HG03139 (cell line): ENCODE results near the gene CACNA1D.
"Not testable (repeated sequence)": the region's sequence is repeated elsewhere in the genome, so short reads cannot be mapped to it uniquely, and the experiment has no call there.

Source experiments
- ATAC-seq: cut with Tn5 transposase; IDR thresholded peaks from one replicate; pipeline ENCODE4 v1.9.1; 2021; ENCODE audit not compliant: unreplicated experiment

CACNA1D gene

DNA sequence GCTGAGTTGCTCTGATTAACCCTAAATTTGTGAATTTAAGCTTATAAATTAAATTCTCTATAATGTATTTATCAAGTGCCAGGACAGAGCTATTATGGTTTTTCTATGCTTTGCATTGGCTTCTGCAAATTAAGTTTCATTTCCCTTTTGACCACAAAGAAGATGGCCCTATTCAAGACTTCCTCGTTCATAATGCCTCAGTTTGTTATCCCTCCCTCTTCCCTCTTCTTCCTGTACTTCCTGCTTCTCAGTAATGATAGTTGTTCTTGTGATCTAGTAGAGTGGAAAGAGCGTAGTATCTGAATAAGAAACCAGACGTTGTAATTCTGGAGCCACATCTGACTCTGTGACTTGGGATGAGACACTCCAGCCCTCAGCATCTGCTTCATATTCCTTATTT lies 118.7 kb downstream of the CACNA1D start:
- no peak for ATAC-seq

DNA sequence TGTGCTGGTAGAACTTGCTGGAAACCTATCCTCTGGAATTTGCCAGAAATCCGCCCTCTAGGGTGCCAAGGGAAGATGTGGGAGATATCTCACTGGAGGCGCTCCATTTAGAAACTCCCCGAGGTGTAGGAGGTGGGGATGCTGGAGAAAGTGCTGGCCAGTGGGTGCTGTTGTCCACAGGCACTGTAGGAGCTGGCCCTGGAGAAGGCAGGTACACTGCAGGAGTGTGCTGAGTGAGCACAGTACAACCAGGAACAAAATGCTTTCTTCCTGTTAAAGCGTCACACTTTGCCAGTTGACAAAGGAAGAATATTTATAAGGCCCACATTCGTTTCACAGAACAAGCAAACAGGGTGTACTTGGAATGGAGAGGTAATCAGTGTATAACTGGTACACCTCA lies 119.9 kb downstream of the CACNA1D start:
- ATAC-seq: no peak

DNA sequence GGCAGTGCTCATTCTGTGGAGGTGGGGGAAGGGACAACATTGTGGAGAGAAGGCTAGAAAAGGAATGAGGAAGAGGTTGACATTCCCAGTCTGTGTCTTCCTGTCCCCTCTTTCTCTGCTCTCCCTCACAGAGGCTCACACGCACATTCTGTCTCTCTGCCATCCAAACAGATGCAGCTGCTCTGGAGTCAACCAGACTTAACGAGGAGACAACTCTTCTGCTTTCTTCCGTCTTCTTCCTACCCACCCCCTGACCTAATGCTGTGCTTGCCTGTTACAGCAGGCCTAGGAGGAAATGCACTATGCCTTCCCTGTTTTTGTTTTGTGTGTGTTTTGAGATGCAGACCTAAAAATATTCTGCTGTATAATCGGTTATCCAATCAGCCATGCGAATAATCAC lies 121.9 kb downstream of the CACNA1D start:
- no peak for ATAC-seq

DNA sequence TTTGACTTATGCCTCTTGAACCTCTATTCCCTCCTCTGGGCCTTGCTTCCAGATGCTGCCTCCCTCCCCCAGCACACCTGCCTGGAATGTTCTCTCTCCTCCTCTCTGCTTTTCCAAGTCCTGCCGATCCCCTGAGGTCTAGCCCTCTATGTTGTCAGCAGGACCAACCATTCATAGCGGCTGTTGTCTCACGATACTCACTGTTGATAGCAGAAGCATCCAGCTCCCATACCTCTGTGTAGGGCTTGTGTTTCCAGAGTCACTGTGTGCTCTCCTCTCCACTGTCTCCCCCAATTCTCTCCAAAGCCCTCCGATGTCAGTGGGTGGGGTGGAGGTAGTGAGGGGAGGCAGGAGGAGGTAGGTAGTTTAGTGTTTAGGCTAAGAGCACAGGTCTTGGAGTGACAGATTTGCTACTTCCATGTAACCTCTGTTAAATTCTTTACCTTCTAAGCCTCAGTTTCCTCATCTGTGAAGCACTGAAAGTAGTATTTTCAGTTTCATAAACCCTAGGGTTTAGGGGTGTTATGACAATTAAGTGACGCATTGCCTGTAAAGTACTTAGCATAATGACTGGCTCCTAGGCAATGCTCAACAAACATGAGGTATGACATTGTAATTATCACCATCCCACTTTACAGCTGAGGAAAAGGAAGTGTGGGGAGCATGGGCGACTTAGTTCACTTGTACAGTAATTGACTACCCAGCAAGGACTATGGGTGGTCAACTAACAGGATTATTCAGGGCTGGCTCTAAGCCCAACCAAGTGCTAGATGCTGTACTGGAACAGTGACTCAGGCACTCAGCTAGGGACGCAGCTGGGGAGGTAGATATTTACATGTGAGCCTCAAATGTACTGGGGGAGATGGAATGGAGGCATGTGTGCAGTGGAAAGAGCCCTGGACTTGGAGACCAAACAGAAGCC lies 122.8 kb downstream of the CACNA1D start:
- ATAC-seq: no peak

DNA sequence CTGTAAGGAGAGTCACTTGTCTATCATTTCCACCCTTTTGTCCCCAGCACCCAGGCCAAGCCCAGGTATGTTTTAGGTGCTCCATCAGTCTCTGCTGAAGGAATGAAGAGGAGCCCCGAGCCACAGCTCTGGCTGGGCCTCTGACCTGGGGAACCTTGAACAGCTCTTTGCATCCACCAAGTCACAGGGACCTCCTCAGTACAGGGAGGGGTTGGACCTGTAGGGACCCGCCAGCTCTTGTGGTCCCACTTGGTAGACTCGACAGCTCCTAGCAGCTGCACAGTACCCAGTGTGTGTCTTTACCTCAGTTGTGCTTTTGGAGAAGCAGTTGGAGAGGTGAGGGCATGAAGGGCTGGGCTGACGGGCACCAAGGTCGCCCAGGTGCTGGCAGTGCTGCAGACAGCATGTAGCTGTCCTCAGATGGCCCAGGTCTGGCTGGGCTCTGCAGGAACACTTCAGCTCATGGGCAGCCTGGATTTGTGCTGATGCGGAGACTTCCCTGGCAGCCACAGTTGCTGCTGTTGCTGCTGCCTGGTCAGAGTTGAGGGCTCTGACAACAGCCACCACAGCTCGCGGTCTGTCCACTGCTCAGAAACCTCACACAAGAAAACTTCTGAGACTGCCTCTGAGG lies 123.6 kb downstream of the CACNA1D start:
- ATAC-seq: no peak

DNA sequence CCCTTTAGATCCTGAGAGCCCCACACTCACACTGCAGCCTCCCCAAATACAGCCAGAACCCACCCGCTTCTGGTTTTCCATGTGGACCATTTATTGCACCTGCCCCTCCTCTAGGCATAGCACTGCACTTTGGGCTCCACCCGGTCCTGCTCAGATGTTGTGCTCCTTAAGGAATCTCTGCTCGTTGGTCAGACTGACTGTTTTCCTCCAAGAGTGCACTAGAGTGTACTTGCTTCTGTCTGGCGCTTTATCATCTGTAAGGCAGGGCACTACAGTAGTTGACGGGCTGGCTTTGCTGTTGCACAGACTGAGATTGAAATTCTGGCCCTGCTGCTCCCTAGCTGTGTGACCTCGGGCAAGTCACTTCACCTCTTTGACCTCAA lies 124.1 kb downstream of the CACNA1D start:
- no peak for ATAC-seq

DNA sequence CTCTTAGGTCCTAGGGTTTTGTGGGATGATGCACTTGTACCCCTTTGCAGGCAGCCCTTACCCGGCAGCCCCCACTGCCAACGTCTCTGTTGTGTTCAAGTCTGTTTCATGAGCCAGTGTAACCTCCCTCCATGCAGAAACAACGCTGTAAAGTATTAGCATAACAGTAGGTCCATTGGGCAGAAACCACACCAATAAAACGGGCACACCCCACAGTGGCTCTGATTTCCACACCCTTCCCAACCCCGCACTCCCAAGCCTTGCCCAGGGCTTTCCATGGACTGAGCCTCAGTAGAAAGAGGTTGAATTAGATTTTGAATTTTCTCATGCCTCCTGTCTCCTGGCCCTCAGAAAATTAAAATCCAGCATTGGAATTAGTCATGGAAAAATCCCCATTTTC lies 124.5 kb downstream of the CACNA1D start:
- ATAC-seq: no peak

DNA sequence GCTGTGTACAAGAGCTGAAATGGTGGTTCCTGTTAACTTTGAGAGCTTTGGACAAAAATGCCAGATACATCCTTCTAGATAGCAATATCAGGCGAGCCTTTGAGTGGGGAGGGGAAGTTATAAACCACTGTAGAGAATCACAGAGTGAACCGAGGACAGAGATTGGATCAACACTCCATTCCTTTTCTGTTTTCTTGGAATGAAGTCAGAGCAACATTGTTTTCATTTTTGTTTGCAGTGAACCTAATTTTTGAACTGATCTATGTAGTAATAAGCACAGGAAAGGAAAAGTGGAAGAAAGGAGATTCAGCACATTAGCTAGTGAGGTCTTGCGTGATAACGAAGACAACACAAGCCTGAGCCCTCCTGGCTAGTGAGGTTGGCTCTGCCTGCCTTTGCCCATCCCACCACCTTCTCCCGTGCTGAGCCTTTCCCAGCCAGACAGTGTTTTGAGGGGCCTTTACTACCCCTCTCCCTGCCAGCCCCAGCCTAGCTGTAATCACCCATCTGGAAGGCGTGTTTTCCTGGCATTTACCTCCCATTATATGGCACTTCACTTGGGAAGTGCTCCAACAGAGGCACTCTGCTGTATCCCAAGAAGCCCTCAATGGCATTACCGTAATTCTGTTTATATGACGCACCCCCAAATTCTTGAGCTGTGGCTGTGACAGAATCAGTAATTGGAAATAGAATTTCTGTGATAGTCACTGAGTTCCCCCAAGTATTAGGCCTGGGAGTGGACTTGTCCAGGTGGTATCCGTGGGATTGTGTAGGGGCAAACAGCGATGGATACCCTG lies 129.8 kb downstream of the CACNA1D start:
- no peak for ATAC-seq

DNA sequence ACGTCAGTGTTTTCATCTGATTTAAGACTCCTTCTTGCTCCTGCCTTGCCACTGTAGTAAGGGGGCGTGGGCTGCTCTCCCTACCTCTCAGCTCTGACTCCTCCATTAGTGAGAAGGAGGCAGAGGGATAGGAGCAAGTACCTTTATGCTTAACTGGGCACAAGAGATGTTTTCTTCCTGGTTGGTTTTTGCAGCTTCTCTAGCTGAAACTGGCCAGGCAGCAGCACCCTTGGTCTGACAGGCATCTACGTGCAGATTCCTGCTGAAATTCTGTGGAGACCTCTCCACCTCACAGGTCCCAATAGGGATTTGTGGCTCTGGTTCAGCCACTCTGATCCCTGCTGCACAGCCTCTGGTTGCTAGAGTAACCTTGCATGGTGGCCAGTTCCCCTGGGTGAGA lies 132.5 kb downstream of the CACNA1D start:
- ATAC-seq: no peak

DNA sequence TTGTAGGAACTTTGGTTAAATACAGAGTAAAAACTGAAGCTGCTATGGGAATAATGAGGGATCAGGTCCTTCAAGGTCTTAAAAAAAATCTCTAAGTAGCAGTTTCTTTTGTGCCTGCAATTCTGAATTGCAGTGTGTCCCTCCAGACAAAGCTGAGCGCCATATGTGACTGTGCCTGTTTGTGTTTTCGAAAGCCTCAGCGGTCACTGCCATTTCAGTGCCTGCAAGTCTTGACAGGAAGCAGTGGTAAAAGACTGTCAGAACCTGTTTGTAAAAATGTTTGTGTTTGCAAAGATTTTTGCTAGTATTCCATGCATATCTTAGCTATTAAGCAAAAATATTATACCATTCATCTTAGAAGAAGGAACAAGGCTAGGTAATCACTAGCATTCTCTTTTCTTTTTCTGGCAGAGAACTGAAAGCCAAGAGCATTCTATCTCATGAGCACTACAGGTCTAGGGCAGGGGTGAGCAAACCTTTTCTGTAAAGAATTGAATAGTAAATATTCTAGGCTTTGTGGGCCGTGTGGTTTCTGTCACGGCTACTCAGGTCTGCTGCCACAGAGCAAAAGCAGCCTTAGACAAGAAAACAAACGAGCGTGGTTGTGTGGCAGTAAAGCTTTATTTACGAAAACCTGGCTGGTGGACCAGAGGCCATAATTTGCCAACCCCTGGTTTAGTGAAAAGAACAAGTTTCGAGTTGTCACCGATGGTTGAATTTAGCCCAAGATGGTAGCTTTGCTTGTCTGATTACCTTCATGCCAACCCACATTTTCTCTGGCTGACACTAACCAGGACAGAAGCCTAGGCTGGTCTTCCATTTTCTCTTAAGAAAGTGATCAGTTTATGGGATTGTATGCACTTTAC lies 134.4 kb downstream of the CACNA1D start:
- no peak for ATAC-seq

DNA sequence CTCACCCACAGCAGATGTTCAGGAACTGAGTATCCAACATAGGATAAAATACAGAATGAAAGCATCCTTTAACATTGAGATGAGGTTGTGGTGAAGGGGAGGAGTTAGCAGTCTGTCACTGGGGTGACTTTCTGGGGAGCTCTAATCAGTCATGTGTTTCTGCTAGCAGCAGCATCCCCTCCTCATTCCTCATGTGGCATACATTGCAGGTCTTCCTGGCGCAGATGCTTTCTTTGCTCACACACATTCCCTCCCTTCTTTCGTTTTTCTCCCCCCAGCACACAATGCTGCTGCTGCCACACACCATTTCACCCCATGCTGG lies 135.0 kb downstream of the CACNA1D start:
- ATAC-seq: no peak

DNA sequence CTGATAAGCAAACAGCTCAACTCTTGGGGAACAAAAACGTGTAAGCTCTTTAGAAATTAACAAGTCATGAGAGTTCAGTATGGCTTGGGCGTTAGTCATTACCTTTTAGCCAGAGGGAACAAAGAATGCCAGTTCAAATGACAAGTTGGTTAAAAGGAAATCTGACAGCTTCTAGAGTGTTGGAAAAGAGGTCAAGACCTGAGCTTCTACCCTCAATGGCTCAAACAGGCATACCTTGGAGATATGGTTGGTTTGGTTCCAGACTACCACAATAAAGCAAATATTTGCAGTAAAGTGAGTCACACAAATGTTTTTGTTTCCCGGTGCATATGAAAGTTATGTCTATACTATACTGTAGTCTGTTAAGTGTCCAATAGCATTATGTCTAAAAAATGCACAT lies 136.1 kb downstream of the CACNA1D start:
- ATAC-seq: no peak

DNA sequence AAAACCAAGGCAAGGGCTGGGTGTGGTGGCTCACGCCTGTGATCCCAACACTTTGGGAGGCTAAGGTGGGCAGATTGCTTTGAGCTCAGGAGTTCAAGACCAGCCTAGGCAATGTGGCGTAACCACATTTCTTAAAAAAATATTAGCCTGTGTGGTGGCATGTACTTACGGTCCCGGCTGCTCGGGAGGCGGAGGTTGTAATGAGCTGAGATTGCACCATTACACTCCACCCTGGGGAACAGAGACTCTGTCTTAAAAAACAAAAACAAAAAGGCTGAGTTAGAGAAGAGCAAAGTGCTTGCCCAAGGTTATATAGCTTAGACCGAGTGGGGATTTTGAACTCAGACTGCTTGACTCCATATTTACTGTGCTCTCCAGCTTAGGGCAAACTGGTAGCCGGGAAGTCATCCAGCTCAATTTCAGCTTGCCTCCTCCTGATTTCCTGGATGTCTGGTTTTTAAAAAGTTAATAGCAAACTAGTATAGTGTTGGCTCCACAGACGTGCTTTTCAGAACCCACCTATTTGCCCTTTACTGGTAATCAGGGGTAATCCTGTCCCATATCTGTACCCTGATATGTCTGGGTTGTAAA lies 138.9 kb downstream of the CACNA1D start:
- no peak for ATAC-seq

DNA sequence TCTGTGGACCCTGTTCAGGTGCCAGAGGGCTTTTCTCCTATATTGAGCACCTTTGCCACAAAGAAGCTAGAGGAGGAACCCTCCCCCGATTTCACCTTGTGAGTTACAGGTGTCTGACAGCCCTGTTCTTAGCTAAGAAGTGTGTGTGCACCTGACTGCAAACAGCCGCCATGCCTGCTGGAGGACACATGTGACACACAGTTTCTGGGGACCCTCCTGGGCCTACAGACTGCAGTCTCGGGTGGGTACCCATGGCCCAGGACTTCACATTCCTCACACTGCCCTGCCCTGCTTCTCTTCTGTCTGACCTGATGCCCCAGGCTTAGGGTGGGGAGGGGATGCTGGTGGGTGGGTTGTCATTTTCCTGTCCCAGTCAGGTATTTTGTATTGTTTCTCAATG lies 140.6 kb downstream of the CACNA1D start:
- ATAC-seq: no peak

DNA sequence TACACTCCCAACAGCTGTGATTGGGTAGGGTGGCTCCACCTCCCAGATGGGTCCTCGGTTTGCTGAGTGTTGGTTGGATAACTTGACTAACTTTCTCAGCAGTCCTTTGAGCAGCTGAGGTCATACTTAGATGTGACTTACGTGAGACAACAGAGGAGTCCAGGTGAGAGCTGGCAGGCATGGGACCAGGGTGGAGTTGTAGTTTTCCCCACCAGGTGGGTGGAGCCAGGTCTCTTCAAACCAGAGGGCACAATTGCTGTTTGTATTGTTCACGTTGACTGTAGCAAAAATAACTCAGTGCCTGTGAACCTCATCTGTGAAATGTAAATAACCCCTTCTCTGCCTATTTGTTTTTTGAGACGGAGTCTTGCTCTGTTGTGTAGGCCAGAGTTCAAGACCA lies 144.4 kb downstream of the CACNA1D start:
- ATAC-seq: not testable (repeated sequence)

DNA sequence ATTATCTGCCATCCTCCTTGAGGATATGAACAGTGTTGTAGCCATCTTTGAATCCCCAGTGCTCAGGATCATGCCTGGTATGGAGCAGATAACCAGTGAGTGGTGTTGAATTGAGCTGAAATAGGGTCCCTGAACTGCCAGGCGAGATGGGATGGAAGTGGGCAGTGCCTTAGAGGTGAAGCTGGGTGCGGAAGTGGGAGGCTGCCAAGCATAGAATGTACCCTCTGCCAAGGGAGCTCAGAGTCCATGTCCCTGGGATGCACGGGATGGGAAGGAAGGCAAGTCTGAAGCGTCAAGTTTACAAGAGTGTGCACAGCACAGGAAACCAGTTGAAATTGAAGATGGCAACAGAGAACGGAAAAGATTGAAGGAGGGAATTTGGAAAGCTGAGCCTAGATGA lies 147.0 kb downstream of the CACNA1D start:
- ATAC-seq: no peak

DNA sequence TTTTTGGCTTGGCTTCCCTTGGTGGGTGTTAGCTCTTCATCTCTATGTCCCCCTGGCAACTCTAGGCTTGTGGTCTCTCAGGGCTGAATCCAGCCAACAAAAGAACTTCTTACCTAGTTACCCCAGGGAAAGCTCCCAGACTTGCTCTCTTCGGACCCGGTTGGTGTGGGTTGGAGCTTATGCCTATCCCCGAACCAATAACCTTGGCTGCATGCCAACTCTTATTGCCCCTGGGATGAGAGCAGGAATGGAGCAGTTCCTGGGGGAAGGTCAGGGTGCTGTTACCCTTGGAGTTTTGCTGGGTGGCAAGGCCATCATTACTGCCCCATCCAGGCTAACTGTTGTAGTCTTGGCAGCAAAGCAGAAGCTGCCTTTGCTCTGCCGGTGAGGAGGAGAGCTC lies 147.8 kb downstream of the CACNA1D start:
- ATAC-seq: no peak

DNA sequence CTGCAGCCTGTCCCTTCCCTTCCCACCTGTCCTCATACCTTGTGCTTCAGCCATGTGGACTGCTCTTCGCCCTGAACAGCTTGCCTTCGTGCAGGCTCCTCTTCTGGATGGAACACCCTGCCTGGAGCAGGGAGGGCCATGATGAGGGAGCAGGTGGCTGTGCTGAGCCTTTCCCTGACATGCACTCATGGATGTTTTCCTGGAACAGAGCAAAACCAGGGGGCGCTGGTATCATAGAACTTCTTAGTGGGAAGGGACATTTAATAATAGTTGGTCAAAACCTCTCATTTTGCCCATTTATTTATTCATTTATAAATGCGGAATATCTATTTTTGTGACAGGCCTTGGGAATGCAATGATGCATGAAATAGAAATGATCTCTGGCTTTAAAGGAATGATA lies 149.3 kb downstream of the CACNA1D start:
- ATAC-seq: no peak

DNA sequence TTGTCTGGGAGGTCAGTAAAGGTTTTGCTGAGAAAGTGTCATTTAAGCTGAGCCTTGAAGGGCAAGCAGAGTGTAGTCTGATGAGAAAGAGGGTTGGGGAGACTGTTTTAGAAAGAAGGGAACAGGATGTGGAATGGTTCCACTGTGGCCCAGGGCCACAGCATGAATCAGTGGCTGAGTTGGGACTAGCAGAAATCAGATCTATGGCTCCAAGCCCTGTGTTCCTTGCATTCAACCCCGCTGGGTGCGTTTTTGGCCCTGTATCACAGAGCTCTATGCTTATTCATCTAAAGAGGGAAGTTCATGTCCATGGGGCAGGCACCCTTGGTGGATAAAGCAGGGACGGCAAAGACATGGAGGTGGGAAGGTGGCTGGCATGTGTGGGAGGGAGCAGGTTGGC lies 151.3 kb downstream of the CACNA1D start:
- ATAC-seq: no peak

DNA sequence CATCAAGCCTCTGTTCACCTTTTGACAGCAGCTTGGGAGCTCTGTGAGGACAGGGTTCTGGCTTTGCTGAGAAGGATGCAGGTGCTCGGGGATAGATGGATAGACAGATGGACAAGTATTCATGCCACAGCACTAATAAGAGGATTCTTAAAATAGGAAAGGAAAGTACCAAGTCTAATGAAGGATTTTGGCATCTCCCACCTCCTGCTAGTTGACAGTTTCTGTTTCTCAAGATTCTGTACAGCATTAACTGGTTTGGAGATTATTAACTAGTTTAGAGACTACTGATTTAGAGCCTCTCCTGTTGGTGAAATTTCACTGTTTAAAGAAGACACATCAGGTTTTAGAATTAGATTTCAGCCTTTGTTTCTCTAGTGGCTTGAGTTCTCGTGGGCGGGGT lies 152.3 kb downstream of the CACNA1D start:
- ATAC-seq: peak; percentile 57

DNA sequence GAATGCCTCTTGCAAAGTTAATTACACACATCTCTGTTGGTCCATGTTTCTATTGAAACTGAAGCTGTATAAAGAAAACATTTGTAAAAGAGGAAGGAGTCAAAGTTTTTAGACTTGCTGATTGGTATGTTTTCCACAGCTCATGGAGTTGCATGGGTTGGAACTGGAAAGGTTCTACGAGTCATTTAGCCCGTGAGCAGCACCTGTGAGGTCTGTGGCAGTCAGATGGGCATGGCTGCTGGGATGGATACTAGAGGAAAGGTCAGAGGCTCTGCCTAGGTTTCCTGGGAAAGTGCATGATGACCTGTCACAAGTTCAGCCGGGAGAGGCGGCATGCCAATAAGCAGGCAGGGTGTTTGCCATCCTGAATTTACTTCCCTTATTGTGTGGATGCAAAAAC lies 155.4 kb downstream of the CACNA1D start:
- no peak for ATAC-seq
